ENCODE data around the gene ZRANB1.

The ZRANB1 gene

GRCh38 chr10:124923684-124924083, 18.2 kb upstream of the ZRANB1 start:
- DNase-seq, result no peak

GRCh38 chr10:124926548-124926947, 15.4 kb upstream of the ZRANB1 start:
- no peak for DNase-seq

DNA sequence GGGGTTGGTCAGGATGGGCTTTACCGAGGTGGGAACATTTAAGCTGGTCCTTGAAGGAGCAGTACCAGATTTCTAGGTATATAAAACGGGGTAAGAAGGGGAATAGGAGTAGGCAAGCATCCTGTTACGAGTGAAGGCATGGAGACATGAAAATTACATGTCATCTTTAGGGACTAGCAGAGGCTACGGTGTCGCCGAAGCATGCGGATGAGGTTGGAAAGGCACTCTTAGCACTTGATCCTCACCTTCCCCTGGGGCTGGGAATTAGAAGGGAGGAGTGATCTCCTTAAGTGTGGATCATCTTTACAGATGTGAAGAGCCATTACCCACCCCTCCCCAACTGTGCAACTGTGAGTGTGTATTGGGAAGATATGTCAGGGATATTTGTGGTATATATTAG, 13.8 kb upstream of the ZRANB1 start:
- no peak for DNase-seq

- no peak for DNase-seq
Measured at GRCh38 chr10:124928545-124928944, 13.4 kb upstream of the ZRANB1 start.

GRCh38 chr10:124935946-124936345, 6.0 kb upstream of the ZRANB1 start:
- DNase-seq, result no peak

GRCh38 chr10:124936813-124937212, 5.1 kb upstream of the ZRANB1 start:
- no peak for DNase-seq

DNA sequence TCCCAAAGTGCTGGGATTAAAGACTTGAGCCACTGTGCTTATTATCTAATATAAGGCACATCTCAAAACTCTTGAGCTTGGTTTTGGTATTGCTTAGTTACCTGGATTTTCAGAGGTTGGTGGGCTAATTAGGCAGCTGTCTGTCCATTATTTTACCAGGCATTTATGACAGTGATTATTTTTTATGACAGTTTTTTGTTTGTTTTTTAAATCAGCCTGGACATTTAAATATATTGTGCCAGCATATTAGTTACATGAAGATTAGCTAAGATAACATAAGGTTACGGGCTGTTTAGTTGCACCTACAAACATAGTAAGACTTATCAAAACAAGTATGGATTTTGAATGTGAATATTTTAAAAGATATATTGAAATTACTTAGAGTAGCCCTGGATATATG, 2.6 kb upstream of the ZRANB1 start:
- no peak for DNase-seq

- DNase-seq, result no peak
Measured at GRCh38 chr10:124942317-124943169, 620 bp downstream of the ZRANB1 start.

DNA sequence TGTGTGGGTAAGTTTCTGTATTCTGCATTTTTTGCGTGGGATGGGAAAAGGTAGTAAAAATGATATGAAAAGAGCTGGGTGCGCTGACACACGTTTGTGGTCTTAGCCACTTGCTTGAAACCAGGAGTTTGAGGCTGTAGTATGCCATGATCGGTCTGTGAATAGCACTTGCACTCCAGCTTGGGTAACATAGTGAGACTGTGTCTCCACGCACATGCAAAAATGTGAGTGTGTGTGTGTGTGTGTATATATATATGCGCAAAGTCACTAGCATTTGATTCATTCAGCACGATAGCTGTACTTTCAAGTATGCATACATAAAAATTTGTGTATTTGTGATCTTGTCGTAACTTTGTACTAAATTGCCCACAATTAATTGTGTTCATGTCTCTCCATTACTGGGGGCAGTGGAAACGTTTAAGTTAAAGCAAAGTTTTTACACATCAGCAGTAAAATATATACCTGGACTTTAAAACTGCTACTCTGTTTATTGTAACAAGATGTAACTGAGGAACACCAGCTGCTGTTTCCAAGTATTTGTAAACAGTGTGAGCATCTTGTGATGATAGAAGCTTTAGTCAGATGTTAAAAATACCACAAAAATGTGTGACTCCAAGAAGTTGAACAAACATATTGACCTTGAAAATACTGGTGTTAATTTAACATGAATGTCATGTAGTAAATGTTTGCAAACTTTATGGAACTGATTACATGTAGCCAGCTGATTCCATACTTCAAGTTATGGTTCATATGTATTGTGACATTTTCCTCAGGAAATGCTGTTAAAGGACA, 1.6 kb downstream of the ZRANB1 start:
- DNase-seq, result no peak

DNA sequence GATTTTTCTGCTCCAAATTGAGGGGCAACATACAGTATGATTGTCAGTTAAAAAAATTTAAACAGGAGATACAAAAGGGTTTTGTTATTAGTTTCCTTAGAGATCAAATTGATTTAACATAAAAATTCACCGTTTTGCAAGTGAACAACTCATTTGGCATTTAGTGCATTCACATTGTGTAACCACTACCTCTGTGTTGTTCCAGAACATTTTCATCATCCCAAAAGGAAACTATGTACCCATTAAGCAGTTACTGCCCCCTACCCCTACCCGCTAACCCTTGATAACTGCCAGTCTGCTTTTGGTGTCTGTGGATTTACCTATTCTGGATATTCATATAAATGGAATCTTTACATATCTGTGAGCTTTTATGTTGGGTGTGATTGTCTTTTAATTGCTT, 3.1 kb downstream of the ZRANB1 start:
- DNase-seq, result no peak

DNA sequence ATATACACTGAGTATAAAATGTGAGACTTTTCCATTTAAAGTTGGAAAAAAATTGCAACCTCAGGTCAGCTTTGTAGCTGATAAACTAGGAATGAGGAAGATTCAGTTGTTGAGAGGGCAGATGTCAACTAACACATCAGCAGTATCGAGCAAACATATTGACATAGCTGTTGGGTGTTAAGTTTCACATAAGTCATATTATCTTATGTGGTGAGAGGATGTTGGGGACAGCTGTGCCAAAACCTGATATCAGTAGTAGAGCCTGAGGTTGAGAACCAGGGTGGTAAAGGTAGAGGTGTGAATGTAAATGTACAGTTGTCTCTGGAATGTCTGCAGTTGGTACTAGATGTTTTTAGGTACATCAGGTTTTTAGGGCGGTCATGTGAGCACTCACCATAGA, 5.0 kb downstream of the ZRANB1 start:
- peak in 1 of 2 experiments; percentile 49 for DNase-seq

GRCh38 chr10:124949543-124949942, 7.6 kb downstream of the ZRANB1 start:
- DNase-seq, result no peak

DNA sequence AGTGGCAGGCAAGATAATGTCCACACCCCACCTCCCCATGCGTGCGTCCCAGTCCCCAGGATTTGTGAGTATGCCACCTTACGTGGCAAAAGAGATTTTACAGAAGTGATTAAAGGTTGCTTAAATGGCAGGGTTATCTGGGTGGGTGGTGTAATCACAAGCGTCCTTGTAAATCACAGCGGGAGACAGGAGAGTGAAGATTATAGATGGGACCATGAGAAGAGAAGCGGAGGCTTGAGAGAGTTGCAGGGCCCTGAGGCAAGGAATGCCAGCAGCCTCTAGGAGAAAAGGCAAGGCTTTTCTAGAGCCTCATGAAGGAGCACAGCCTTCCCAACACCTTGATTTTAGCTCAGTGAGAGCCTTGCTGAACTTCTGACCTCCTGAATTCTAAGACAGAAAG, 10.2 kb downstream of the ZRANB1 start:
- DNase-seq, result no peak

- no peak for DNase-seq
Measured at GRCh38 chr10:124953421-124953820, 11.5 kb downstream of the ZRANB1 start.

DNA sequence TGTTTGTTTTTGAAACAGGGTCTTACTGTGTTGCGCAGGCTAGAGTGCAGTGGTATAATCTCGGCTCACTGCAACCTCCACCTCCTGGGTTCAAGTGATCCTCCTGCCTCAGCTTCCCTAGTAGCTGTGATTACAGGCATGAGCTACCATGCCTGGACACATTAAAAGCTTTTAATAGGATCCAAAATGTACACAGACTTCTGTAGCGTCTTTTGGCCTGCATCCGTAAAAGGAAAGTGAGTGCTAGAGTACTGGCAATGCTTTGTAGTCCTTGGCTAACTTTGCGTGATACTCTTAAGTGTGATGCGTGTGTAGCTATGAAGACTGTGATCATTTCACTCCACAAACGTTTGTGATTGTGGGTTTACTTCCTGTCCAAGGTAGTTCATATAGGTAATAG, 13.3 kb downstream of the ZRANB1 start:
- DNase-seq, result no peak

DNA sequence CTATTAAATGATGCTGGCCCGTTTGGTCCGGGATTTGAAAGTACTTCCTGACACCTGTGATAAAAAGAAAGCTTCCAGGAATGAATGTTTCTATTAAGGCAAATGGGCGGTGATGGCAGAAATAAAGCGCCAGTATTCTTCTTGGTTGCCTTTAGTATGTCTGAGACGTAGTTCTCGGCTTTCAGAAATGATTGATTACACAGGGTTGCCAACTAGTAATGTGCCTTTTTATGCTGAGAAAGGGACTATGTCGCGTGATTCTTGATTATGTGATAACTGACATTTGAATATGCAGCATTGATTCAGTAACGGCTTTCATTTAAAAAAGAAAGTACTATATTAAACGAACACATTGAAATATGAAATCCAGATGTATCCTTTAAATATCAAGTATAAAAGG, 13.9 kb downstream of the ZRANB1 start:
- DNase-seq, result no peak

GRCh38 chr10:124956764-124957163, 14.8 kb downstream of the ZRANB1 start:
- DNase-seq, result no peak

DNA sequence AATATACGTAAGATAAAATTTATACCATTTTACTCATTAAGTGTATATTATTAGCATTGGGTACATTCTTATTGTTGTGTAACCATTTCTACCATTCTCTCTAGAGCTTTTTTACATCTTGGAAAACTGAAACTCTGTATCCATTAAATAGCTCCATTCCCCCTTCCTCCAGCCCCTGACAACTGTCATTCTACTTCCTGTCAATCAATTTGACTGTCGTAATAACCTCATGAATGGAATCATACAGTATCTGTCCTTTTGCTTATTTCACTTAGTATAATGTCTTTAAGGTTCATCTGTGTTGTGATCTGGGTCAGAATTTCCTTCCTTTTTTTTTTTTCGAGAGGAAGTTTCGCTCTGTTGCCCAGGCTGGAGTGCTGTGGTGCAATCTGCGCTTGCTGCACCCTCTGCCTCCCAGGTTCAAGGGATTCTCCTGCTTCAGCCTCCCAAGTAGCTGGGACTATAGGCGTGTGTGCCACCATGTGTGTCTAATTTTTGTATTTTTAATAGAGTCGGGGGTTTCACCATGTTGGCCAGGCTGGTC, 15.6 kb downstream of the ZRANB1 start:
- no peak for DNase-seq

DNA sequence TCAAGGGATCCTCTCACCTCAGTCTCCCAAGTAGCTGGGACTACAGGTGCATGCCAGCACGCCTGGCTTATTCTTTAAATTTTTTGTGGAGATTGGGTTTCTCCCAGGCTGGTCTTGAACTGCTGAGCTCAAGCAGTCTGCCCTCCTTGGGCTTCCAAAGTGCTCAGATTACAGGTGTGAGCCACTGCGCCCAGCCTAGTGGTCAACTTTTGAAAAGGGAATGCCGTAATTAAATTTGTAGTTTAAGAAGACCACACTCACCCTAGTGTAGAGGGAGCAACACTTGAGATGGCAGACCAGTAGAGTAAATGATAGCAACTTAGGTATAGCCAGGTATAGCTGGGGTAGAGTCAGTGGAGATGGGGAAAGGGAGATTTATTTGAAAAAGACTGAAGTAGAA, 17.6 kb downstream of the ZRANB1 start:
- no peak for DNase-seq

- no peak for DNase-seq
Measured at GRCh38 chr10:124961248-124961570, 19.3 kb downstream of the ZRANB1 start.

- DNase-seq, result no peak
Measured at GRCh38 chr10:124962421-124962820, 20.5 kb downstream of the ZRANB1 start.

GRCh38 chr10:124963866-124964720, 22.2 kb downstream of the ZRANB1 start:
- no peak for DNase-seq

DNA sequence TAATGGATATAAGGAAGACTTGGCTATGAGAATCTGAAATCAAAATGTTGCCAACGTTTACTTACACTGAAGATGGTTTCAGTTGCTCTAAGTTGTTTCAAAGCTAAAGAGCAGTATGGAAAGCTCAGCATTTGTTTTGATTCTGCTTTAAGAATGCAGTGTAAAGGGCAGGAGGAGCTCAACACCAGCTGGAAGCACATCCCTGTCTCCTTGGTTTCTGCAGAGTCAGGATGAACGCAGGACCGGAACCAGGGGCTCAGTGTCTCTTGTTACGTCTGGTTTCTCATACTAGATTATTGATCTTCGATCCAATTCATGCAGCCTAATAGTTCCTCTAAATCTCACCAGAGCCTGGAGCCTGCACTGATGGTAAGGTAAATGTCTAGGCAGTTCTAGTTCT, 24.1 kb downstream of the ZRANB1 start:
- no peak for DNase-seq
